Activated gamma-delta T cell (primary cell): ENCODE measurements around the gene POLR3K.

ENCODE experiments used
- DNase-seq: peaks from one replicate; lab custom pipeline; 2025; lab: John Stamatoyannopoulos, UW

POLR3K gene

DNA sequence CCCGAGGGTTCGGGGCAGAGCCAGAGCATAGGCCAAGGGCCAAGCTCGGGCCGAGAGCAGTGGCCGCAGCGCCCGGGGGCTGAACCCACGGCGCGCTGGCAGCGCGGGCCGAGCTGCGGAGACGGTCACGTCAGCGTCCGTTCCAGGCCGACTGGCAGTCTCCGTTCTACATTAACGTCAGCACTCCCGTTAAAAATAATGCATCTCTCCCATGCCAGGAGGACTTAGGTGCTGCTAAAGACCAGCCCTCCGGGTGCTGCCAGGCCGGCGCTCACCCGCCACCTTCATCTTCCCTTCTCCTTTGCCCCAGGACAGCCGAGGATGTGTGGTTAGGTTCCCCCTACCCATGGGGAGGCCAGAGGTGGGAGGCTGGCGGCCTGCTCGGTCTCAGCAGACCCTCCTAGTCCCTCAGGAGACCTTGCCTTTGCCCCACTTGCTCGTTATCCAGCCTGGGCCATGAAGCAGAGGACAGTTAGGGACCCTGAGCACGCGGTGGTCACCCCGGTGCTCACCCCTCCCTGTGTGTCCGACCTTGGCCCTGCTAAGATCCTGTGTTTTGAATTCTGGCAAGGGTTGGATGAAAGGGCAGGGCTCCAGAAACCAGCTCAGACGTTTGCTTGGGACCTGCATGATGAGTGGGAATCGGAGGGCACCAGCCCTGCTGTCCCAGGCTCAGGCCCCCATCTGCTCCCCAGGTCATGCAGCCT is 25.2 kb upstream of the POLR3K start:
- no peak for DNase-seq

DNA sequence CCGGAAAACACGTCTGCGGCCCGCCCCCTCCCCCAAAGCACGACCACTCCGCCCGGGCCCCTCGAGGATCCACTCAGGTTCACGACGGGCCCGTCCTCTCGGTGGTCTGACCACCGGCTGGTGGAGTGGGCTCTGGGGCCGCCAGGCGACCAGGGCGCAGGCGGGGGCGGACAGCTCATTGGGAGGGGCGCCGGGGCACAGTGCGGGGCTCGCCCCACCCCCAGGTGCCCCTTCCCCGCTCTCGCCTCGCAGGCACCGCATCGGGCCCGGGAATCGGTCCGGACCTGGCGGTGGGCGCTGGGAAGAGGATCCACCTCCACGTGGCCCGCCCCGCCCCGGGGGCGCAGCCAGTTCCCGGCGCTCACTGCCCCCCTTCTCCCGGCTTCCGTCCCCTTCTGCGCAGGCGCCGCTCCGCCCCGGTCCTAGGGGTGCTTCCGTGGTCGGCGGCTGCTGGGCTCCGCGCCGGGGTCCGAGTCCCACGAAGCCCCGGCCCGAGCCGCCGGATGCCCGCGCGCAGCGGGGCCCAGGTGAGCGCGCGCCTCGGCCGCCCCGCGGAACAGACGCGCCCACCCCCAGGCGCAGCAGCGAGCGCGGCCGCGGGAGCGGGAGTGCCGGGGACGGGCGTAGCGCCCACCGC is 24.5 kb upstream of the POLR3K start, which contains the start of gene MPG:
MPG (plus strand) TSS at position 419 of the 637 bp plus-strand sequence; CDS start at position 504, 85 bp downstream.
- DNase-seq = peak; percentile 75

DNA sequence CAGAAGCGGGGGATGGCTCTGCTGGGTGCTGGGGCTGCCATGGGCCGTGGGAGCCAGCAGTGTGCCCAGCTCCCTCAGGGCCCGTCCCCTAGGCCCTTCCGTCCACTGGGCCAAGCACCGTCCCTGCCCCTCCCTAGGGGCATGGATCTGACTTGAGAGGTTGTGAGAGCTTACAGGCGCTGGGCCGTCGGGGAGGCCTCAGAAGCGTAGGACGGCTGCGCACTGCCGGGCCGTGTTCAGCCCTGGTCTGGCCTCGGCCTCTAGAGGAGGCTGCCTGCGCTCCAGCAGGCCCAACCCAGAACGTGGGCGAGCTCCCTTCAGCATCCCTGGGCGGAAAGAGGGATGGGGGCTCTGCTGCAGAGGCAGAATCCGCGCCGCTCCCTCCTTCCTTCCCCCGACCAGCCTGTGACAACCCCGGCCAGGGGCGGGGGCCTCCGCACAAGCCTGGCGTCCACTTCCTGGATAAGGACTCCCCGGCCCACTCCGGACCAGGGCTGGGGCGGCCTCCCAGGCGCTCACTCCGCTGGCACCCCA is 23.9 kb upstream of the POLR3K start:
- no peak for DNase-seq

DNA sequence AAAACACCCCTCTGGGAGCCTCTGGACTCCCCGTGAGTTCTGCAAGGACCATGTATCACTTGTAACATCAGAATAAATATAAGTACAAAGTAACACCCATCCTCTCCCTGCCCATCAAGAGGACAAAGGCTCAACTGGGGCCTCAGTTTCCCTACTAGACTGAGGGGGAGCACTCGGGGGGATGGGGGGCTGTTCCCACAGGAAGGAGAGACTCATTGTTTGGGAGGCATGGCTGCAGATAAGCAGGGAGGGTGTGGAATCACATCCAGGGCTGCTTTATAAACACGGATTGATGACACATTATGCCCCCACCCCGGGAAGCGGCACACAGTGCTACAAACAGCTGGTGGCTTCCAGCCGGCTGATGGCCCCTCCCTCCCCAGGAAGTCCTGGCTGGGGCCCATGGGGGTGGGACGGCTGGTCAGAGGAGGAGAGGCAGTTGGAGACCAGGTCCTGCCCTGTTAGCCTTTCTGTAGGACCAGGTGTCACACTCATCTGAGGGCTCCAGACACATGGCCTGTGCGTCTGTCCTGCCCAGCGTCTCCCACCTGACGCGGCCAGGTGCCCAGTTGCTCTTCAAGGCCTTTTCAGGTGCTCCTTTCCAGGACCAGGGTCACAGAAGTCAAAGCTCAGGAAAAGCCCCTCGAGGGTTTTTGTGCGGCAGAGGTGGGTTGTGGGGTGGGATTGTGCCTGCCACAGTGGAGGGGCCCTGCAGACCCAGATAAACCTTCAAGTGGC is 23.3 kb upstream of the POLR3K start:
- DNase-seq = no peak

DNA sequence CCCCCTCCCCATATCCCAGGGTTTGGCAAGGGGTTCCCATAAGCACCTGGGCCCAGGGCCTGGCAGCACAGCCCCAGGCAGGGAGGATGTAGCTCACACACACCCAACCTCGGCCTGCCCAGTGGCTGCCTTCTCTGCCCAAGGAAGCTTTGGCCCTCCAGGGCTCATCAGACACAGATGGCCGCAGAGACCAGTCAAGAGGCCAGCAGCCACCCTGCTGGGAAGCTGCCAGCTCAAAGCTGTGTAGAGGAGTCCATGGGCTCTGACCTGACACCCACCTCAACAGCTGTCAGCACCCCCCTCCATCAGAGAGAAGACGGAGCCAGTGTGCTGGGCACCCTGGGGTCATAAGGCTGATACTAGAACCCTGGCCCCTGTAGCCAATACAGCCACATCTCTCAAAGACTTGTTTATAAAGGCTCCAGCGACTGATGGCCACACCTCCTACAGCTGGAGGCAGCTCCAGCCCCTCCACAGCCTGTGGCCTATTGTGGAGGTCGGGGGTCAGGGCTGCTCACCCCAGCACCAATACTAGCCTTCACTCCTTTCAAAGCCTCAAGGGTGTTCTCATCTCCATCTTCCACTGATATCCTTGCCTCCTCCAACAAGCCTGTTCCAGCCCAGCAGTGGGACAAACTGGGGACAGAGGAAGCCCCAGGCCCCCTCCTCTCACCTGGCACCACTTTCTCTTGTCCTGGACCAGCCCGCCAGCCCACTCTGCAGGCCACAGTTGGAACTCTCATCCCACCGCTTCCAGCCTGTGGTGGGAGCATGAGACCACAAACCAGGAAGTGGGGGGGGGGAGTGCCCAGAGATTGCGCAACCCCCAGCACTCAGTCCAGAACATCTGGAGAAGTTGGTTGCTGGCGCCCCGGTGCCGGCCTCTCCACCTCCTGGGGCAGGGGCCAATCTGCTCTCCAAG is 22.4 kb upstream of the POLR3K start:
- no peak for DNase-seq

DNA sequence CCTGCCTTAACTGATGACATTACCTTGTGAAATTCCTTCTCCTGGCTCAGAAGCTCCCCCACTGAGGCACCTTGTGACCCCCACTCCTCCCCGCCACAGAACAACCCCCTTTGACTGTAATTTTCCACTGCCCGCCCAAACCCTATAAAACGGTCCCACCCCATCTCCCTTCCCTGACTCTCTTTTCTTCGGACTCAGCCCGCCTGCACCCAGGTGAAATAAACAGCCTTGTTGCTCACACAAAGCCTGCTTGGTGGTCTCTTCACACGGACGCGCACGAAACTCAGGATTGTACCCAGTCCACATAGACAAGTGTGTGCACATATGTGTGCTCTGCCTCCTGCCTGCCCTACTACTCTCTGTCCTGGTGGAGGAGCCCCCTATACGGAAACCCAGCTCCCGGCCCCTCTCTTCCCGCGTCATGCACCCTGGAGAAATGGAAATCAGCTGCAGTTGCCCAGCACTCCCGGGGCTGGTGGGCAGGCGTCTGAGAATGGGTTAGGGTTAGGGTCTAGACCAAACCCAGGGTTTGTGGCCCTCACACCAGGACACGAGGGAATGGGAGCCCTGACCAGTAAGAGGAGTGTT is 21.4 kb upstream of the POLR3K start:
- DNase-seq = no peak

DNA sequence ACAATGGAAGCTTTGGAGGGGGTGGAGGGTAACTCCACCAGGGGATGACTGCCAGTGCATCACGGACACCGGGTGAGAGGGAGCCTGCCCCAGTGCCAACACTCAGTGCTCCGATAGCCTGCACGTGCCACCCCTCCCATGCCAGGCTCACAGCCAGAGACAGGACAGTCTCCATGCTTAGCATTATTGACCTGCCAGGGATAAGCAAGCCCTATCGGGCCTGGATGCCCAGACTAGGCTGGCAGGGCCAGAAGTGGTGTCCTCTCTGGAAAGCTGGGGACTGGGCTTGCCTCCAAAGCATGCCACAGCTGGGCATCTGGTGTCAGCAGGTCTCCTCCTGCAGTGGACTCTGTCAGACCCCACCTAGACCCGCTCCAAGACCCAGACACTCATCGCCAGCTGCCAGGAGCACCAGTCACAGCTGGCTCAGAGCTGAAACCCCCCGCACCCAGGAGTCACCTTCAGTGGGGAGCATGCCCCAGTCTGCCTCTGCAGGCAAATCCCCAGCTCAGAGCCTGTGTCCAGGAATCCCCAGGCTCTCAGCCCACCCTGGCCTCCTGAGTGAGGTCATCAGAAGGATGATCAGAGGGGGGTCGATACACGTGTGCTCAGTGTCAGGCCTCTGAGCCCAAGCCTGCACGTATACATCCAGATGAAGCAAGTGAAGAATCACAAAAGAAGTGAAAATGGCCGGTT is 20.8 kb upstream of the POLR3K start:
- no peak for DNase-seq

DNA sequence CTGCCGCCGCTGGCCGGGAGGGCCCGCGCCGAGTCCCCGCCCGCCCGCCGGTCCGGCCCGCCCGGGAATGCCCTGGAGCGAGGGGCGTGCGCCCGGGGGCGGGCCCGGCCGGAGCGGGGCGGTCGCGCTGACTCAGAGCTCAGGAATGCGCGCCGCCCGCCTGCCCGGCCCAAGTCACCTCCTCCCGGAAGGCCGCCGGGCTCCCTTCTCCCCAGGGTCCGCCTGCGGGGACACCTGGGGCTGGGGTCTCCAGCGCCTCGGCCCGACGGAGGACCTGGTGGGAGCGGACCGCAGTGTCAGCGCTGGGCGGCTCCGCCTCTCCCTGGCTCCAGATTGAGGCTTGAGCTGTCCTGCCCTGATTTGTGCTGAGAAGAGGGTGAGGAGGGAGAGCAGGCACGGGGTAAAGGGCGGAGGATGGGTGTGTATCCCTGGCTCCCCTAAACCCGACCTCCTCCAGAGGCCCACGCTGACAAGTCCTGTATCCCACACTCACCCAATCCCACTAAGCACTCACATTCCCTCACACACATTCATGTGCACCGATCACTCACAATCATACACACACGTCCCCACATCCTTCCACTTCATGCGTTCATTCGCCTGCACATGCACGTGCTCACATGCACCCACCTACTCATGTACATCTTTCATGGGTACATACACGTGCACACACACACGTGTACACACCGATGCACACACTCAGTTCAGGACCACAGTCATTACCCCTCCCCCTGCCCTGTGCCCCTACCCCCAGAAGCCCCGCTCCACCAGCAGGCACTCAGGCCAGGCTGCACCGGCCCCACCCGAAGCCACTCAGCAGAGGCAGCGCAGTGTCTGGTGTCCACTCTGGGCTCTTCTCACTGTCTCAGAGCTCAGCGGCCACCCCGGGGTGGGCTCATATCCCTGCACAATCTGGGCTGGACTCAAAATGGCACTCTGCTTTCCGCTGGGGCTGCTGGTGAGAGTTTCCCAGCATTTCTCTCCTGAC is 19.4 kb upstream of the POLR3K start, which contains the start of gene RHBDF1:
RHBDF1 (minus strand) TSS at position 71 of the 988 bp plus-strand sequence. CDS start 7,616 bp downstream, outside the sequence.
- DNase-seq = no peak

DNA sequence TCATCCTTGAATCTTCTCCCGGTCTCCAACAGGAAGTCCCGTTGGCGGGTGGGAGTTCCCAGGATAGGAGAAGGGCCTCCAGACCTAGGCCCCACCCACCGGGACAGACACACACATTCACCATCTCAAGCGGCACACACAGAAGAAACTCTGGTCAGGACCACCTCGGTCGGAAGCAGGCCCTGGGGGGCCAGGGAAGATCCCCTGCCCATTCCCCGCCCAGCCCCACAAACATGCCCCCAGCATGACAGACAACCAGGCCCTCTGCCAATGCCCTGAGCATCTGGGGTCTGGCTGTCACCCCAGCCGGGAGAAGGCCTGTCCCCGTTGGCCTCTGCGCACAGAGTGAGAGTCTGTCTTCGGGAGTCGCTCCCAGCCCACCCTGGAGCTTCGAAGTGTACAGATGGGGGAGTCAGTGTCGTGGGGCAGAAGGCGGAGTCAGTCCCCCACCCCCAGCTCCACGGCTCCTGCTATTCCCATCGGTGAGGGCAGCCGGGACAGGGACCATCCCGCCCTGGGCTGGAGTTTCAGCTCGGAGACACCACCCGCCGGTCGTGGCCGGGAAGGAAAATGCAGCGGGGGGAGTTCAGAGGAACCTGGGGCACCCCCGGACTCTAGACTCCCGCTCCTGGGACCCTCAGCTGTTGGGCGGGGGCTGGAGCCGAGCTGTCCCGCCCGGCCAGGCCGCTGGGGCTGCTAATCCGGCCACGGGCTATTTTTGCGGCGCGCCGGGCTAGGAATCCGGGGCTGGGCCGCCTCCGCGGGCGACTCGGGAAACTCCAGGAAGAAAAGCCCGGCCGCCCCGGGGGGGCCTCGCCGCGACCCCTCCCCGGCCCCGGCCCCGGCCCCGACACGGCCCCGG is 18.4 kb upstream of the POLR3K start:
- DNase-seq = no peak

DNA sequence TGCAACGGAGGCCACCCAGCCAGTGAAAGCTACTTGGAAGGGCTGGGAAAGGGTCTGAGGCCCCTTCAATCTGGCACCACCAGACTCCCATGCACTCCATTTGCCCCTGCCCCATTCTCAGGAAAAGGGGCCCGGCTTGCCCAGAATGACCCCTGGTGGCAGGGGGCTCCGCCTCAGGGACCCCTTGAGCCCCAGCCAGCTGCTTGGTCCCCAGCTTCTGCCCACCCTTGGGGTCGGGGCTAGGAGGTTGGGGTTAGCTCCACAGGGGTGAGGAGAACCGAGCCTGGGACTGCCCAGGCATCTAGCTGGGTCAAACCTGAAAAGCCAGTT is 17.8 kb upstream of the POLR3K start:
- DNase-seq = no peak

DNA sequence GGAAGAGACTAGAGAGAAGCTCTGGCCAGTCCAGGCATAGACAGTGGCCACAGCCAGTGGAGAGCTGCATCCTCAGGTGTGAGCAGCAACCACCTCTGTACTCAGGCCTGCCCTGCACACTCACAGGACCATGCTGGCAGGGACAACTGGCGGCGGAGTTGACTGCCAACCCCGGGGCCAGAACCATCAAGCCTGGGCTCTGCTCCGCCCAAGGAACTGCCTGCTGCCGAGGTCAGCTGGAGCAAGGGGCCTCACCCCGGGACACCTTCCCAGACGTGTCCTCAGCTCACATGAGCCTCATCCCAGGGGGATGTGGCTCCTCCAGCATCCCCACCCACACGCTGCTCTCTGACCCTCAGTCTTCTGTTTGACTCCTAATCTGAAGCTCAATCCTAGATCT is 15.8 kb upstream of the POLR3K start:
- DNase-seq = no peak

DNA sequence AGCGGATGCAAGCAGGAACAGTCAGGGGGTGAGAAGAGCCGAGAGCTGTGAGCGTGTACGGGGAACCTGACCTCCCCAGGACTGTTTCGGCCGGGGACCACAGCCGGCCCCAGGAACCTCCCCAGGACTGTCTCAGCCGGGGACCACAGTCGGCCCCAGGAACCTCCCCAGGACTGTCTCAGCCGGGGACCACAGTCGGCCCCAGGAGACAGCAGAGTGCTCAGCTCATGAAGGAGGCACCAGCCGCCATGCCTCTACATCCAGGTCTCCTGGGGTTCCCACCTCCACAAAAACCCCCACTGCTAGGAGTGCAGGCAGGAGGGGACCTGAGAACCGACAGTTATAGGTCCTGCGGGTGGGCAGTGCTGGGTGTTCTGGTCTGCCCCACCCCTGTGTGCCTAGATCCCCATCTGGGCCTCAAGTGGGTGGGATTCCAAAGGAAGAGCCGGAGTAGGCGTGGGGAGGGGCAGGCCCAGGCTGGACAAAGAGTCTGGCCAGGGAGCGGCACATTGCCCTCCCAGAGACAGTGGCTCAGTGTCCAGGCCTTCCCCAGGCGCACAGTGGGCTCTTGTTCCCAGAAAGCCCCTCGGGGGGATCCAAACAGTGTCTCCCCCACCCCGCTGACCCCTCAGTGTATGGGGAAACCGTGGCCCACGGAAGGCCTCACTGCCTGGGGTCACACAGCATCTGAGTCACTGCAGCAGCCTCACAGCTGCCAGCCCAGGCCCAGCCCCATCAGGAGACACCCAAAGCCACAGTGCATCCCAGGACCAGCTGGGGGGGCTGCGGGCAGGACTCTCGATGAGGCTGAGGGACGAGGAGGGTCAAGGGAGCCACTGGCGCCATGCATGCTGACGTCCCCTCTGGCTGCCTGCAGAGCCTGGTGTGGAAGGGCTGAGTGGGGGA is 14.7 kb upstream of the POLR3K start:
- DNase-seq = no peak

DNA sequence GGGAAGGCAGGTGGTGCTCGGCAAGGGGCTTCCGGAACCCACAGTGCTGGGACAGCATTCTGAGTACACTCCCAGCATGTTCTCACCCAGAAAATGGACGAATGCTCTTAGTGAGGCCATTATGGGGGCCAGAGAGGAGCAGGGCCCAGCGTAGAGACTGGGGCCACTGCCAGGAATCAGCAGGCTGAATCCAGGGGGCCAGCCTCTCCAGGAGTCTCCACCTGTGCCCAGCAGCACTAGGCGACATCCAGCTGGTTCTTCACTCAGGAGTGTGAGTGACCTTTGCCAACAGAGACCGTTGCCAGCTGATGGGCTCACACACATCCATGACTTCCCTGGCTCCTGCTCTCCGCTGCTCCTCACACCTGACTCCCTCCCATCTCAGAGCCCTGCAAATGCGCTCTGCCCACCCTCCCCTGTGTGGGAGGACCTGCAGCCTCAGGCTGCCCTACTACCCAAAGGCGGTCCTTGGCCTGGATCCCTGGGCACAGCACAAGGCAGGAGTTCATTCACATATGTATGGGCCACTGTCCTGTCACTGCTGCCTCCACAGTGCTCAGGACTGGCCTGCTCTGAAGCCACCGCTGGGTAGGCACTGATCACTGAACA is 13.9 kb upstream of the POLR3K start:
- no peak for DNase-seq

DNA sequence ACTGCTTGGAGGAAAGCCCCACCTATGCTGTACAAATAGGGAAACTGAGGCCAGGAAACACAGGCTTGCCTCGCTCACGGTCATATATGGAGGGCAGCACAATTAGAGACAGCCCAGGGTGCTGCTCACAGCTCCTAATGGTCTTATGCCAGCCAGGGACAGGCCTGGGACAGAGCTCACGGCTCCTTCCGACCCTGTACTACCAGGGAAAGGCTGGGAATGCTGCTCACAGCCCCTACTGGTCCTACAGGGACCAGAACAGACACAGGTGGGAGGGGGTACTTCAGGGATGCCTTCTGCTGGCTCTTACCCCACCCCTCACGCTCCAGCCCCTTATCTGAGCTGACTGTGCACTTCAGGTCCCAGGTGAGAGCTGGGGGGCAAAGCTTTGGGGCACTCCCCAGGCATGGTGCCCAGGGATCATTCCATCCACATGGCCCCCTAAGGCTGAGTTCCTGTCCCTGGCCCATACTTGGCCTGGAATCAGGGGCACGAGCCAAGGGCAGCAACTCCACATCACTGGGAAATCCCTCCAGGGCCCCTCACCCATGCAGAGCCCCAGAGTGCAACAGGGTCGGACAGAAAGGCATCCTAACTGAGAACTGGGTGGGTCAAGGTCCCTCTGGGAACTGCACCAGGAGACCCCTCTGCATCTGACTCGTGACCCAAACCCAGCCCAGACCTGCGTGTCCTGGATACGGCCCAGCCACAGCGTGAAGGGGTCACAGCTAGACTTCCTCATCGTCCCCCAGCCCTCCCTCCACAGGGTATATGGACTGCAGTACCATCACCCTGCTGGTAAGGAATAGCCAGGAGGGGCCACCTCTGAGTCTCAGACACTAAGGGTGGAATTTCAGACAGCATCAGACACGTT is 13.1 kb upstream of the POLR3K start:
- DNase-seq = no peak

DNA sequence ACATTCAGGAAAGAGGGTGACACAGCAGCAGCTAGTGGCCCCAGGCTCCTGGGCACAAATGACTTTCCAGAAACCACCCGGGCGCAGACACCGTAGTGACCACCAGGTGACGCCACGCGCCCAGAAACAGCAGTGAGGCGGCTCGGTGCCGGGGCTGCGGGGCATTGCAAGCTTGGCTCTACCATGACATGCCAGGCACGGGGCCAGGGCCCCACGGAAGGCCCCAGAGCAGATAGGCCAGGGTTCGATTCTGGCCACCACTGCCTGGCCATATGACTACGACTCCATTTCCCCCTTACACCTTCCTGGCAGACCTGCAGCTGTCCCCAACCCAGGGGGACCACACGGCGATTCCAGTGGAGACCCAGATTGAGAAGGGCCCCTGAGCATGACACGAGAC is 12.3 kb upstream of the POLR3K start:
- DNase-seq = peak; percentile 62

DNA sequence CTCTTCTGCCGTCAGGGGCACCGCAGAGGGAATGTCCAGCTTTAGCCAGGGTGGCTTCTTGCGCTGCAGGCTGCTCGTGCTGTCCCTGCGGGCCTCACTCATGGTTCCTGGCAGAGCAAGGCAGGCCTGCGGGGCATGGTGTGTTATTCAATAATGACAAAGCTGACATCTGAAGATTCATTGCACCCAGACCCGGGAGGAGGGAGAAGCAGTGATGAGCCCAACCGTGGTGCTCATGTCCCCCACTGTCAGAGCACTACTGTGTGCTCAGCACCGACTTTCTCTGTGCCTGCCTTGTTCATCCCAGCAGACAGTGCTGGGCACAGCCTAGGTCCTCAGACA is 11.5 kb upstream of the POLR3K start:
- no peak for DNase-seq
